Peyer's patch (tissue), 4 donors: ENCODE results near the gene GLA. TPM values are rescaled to one million over a fixed set of nuclear protein-coding genes. Genes with fewer than 3 reads are reported as not detected.
A peak's percentile ranks its signal among the peaks of the same experiment; 100 is the strongest.

ENCODE experiments used
- DNase-seq, 3 donors: peaks; one replicate each; pipeline ENCODE4 v3.0.0-alpha.2; 2017 to 2019
- H3K27ac ChIP-seq, 4 donors: fragments of 200-600 bp; sonication (generic); one replicate each; pipeline ENCODE4 v1.5.1; 2016 to 2019
- H3K27me3 ChIP-seq, 2 donors: fragments of 200-600 bp; sonication (generic); one replicate each; pipeline ENCODE4 v1.5.1; 2019
- H3K36me3 ChIP-seq, 3 donors: fragments of 200-600 bp; sonication (generic); one replicate each; pipeline ENCODE4 v1.5.1; 2016 to 2019
- H3K4me1 ChIP-seq, 4 donors: fragments of 200-600 bp; sonication (generic); one replicate each; pipeline ENCODE4 v1.5.1; 2016 to 2019
- H3K4me3 ChIP-seq, 4 donors: fragments of 200-600 bp; sonication (generic); 1 replicate in 3 of 4; 2 replicates in 1 of 4; pipeline ENCODE4 v1.5.1; 2016 to 2019; ENCODE audit warnings: mild to moderate bottlenecking in 1 of 4
- H3K9me3 ChIP-seq, 4 donors: fragments of 200-600 bp; sonication (generic); one replicate each; pipeline ENCODE4 v1.5.1; 2016 to 2019; ENCODE audit warnings: mild to moderate bottlenecking in 1 of 4
- CTCF ChIP-seq, 6 experiments: fragments of 450-650 bp in 4 of 6; fragments of 200-600 bp in 2 of 6; sonication (generic) in 1 of 6; IDR thresholded peaks; one replicate each; pipeline ENCODE4 v1.5.1; 2017 to 2019; ENCODE audit warnings: antibody characterized with exemption in 6 of 6, mild to moderate bottlenecking in 3 of 6, moderate library complexity in 1 of 6
- POLR2A ChIP-seq, 2 donors: fragments of 450-650 bp; IDR thresholded peaks; one replicate each; pipeline ENCODE4 v1.5.1; 2017; ENCODE audit warnings: antibody characterized with exemption in 2 of 2, mild to moderate bottlenecking in 2 of 2, moderate library complexity in 2 of 2
- total RNA-seq, 4 donors: library from RNA; depleted of rRNA; stranded (reverse); fragments of >200 nt; gene quantifications; one replicate each; pipeline ENCODE4 v1.1.0, GENCODE V29; 2016

Gene GLA
- total RNA-seq: 10 to 100 TPM; 25.6 to 53.8 (median 36.0) TPM

DNA sequence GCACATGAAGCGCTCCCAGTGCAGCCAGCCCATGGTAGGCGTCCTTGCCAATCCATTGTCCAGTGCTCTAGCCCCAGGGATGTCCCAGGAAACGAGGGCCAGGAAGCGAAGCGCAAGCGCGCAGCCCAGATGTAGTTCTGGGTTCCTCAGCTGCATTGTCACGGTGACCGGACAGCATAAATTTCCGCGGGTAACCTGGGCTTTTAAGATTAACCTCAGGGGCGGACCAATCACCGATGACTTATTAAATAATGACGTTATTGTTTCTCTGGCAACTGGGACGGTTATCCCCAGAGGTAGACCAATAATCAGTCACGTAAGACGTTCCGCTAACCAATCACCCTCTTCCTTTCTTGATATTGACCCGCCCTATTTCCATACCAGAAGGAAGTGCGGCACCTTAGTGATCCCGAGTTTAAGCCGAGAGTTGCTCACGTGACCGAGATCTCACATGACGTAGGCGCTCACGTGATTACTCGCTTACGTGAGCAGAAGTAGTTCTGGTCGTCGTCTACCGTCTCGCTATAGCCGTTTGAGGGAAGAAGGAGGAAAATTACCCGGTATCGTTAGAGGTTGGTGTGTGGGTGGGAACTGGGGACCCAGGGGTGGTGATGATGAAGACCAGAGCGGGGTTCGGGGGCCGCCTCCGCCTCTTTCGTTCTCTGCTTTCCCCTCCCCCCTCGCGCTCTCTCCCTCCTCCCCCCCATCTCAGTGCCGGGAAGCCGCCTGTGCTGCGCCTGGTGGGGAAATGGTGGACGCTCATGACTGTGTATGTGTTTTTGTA lies at the start of gene GLA, which contains the start of gene HNRNPH2:
GLA (minus strand) TSS at position 178 of the 784 bp plus-strand sequence; CDS start at position 156, 22 bp downstream.
HNRNPH2 (plus strand) TSS at position 475 of the 784 bp plus-strand sequence. CDS start 3,767 bp downstream, outside the sequence.
- DNase-seq: peak; percentile 87 to 96 (median 92)
- H3K27me3 ChIP-seq: no peaks in the 10 kb centered on the region
- H3K9me3 ChIP-seq: no peaks in the 10 kb centered on the region
- H3K36me3 ChIP-seq: peaks cover 0 to 12% (median 0%) of the 10 kb centered on the region in 3 donors
- peak within 1 kb of the TSS; percentile 82 to 99 (median 94) for H3K27ac ChIP-seq
- peak within 1 kb of the TSS; percentile 51 to 75 (median 62) for H3K4me3 ChIP-seq
- TF ChIP-seq CTCF (IDR thresholded peaks at IDR 0.05) (peak in 2 of 6 experiments; percentile 20 to 35), POLR2A (IDR thresholded peaks at IDR 0.05) (peak; percentile 24 to 64)
- H3K4me1 ChIP-seq: peaks cover 0 to 10% (median 0%) of the 10 kb centered on the region in 4 donors

DNA sequence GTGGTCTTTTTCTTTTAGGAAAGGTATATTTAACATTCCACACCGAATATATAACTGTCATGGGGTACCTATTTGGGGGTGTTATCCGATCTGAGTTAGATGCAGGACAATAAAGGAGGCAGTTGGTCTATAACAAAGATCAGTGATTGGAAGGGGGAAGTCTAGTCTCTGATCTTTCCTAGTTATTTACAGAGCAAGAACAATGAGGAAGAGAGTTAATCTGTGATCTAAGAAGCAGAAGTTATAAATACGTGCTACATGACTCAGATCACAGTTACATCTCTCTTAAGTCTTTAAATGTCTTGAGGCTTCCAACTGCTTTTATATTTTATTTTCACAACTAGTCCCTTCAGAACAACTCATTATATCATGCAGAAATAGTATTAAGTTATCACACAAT lies 44.3 kb upstream of the GLA start:
- Histone ChIP-seq H3K36me3 (no peaks in the 10 kb centered on the region), H3K27ac (no peak overlapping the region), H3K4me3 (no peak overlapping the region), H3K4me1 (no peaks in the 10 kb centered on the region), H3K27me3 (no peaks in the 10 kb centered on the region), H3K9me3 (no peaks in the 10 kb centered on the region)
- TF ChIP-seq CTCF (IDR thresholded peaks at IDR 0.05) (no peak), POLR2A (IDR thresholded peaks at IDR 0.05) (no peak)
- no peak for DNase-seq

DNA sequence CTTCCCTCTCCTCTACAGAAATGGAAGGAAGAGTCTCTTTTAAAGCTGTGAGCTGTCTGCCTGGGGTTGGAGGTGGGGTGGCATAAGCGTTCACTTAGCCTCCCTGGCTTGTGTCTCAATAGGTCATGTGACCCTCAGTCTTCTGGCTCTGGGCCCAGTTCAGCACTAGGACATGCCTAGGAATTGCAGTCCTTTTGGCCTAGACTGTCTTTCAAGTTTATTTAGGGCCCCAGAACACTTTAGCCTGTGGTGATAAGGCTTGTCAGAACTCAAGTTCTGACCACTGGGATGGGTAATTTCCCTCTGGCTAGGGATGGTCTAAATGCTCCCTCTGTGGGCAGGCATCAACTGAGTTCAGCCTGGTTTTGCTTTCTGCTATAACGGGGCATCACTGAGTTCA lies 43.2 kb upstream of the GLA start:
- TF ChIP-seq CTCF (IDR thresholded peaks at IDR 0.05) (no peak), POLR2A (IDR thresholded peaks at IDR 0.05) (no peak)
- H3K9me3 ChIP-seq: no peaks in the 10 kb centered on the region
- H3K4me1 ChIP-seq: no peaks in the 10 kb centered on the region
- no peak overlapping the region for H3K4me3 ChIP-seq
- no peaks in the 10 kb centered on the region for H3K27me3 ChIP-seq
- no peak overlapping the region for H3K27ac ChIP-seq
- no peak for DNase-seq
- no peaks in the 10 kb centered on the region for H3K36me3 ChIP-seq

- no peaks in the 10 kb centered on the region for H3K4me1 ChIP-seq
- no peak for DNase-seq
- H3K4me3 ChIP-seq: no peak overlapping the region
- no peak overlapping the region for H3K27ac ChIP-seq
- no peak for TF ChIP-seq CTCF (IDR thresholded peaks at IDR 0.05)
- TF ChIP-seq POLR2A (IDR thresholded peaks at IDR 0.05): no peak
- H3K9me3 ChIP-seq: no peaks in the 10 kb centered on the region
- H3K27me3 ChIP-seq: no peaks in the 10 kb centered on the region
- no peaks in the 10 kb centered on the region for H3K36me3 ChIP-seq
Observed at GRCh38 chrX:101450085-101450484, 42.4 kb upstream of the GLA start.

- no peaks in the 10 kb centered on the region for H3K4me1 ChIP-seq
- DNase-seq: no peak
- no peaks in the 10 kb centered on the region for H3K9me3 ChIP-seq
- no peaks in the 10 kb centered on the region for H3K27me3 ChIP-seq
- no peak overlapping the region for H3K27ac ChIP-seq
- no peak overlapping the region for H3K4me3 ChIP-seq
- TF ChIP-seq POLR2A (IDR thresholded peaks at IDR 0.05): no peak
- no peak for TF ChIP-seq CTCF (IDR thresholded peaks at IDR 0.05)
- no peaks in the 10 kb centered on the region for H3K36me3 ChIP-seq
Observed at GRCh38 chrX:101449279-101449678, 41.6 kb upstream of the GLA start.
